ENCODE measurements around the gene ANO4. TPM values are rescaled to one million over a fixed set of nuclear protein-coding genes. Genes with fewer than 3 reads are reported as not detected.

The ANO4 gene
- total RNA-seq (0.35 TPM), polyA plus RNA-seq (ENCODE audit: insufficient read depth in 1 of 8, insufficient read length in 8 of 8, low replicate concordance in 1 of 8) (1 to 10 TPM in 2 of 8 donors, under 1 TPM in 6; 0.51 to 1.2 (median 0.75) TPM)
- long read RNA-seq, donor 1, result 0 reads
- long read RNA-seq, donor 2, result 0 reads
- long read RNA-seq, donor 3, result 0 reads
- long read RNA-seq, donor 4, result 0 reads
- long read RNA-seq, donor 5, result 0 reads
- long read RNA-seq, donor 6, result 0 reads
- long read RNA-seq, donor 7, result 0 reads
- long read RNA-seq, donor 8, result 0 reads
- long read RNA-seq, donor 9, result 0 reads
- long read RNA-seq, donor 10, result 0 reads
- long read RNA-seq, donor 11, result 0 reads

GRCh38 chr12:100794441-100795173 is at the start of gene ANO4:
ANO4 (plus strand) TSS chr12:100794776; CDS start chr12:100901786, 107,010 bp downstream.
- DNase-seq, result peak; percentile 0

GRCh38 chr12:100745378-100746071 is 49.1 kb upstream of the ANO4 start:
- no peak for DNase-seq
- whole genome bisulfite sequencing (ENCODE audit: insufficient coverage), result 71% methylated on average over 1 of the region's 3 CpGs
- H3K4me3 ChIP-seq (ENCODE audit: low read length), result no peak overlapping the region

More at GRCh38 chr12:100794441-100795173, at the start of gene ANO4:
- Histone ChIP-seq H3K27me3 (ENCODE audit: control insufficient read depth, insufficient read depth, low read length) (peaks cover 4% of the 10 kb centered on the region), H3K9me3 (replicated peaks; ENCODE audit: control insufficient read depth, low read depth, low read length) (no peaks in the 10 kb centered on the region), H3K36me3 (ENCODE audit: control insufficient read depth, insufficient read depth, low read length) (no peaks in the 10 kb centered on the region), H3K4me1 (ENCODE audit: control insufficient read depth, insufficient read depth, low read length) (no peaks in the 10 kb centered on the region), H3K27ac (ENCODE audit: low read length) (no peak within 1 kb of the TSS), H3K4me3 (ENCODE audit: low read length) (no peak within 1 kb of the TSS)
- WGBS (ENCODE audit: insufficient coverage), result 3% methylated on average over 5 of the region's 18 CpGs

DNA sequence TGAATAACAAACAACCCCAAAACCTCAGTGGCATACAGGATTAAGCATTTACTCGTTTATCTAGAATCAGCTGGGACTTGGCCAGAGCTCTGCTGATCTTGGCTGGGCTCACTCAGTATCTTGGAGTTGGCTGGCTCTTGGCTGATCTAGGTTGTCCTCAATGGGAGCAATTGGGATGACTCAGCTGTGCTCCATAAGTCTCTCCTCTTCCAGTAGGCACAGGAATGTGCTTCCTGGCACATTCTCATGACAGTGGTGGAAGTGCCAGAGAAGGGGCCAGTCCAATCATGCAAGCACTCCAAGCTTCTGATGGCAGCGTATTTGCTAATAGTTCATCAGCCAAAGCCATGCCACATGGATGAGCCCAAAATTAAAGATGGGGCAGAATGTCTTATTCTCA is 41.7 kb upstream of the ANO4 start:
- DNase-seq, result no peak
- WGBS (ENCODE audit: insufficient coverage), result 100% methylated on average over 1 of the region's 2 CpGs
- no peaks in the 10 kb centered on the region for H3K4me1 ChIP-seq (ENCODE audit: control insufficient read depth, insufficient read depth, low read length)
- no peaks in the 10 kb centered on the region for H3K9me3 ChIP-seq (replicated peaks; ENCODE audit: control insufficient read depth, low read depth, low read length)
- H3K27ac ChIP-seq (ENCODE audit: low read length), result no peak overlapping the region
- no peak overlapping the region for H3K4me3 ChIP-seq (ENCODE audit: low read length)
- no peaks in the 10 kb centered on the region for H3K27me3 ChIP-seq (ENCODE audit: control insufficient read depth, insufficient read depth, low read length)
- H3K36me3 ChIP-seq (ENCODE audit: control insufficient read depth, insufficient read depth, low read length), result no peaks in the 10 kb centered on the region

More at GRCh38 chr12:100745378-100746071, 49.1 kb upstream of the ANO4 start:
- Histone ChIP-seq H3K27ac (ENCODE audit: low read length) (no peak overlapping the region), H3K27me3 (ENCODE audit: control insufficient read depth, insufficient read depth, low read length) (no peaks in the 10 kb centered on the region), H3K36me3 (ENCODE audit: control insufficient read depth, insufficient read depth, low read length) (no peaks in the 10 kb centered on the region), H3K4me1 (ENCODE audit: control insufficient read depth, insufficient read depth, low read length) (no peaks in the 10 kb centered on the region), H3K9me3 (replicated peaks; ENCODE audit: control insufficient read depth, low read depth, low read length) (peaks cover 2% of the 10 kb centered on the region)

DNA sequence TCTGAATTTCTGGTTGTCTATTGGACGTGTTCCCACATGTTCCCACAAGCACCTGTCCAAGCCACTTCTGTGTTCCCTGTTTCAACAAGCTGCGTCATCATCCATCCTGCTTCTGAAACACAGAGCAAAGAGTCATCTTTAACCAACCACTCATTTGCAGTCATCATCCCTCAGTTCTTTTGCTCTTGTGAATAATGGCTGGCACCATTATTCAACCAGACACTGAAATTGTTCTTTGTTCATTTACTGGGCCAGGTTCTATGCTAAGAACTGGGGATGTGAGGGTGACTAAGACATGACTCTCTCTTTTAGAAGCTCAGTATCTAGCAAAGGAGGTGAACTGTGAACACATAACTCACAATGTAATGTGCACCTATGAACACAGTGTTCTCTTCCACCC is 40.7 kb upstream of the ANO4 start:
- Histone ChIP-seq H3K4me1 (ENCODE audit: control insufficient read depth, insufficient read depth, low read length) (no peaks in the 10 kb centered on the region), H3K27me3 (ENCODE audit: control insufficient read depth, insufficient read depth, low read length) (no peaks in the 10 kb centered on the region), H3K4me3 (ENCODE audit: low read length) (no peak overlapping the region), H3K9me3 (replicated peaks; ENCODE audit: control insufficient read depth, low read depth, low read length) (no peaks in the 10 kb centered on the region), H3K27ac (ENCODE audit: low read length) (no peak overlapping the region), H3K36me3 (ENCODE audit: control insufficient read depth, insufficient read depth, low read length) (no peaks in the 10 kb centered on the region)
- WGBS (ENCODE audit: insufficient coverage), result 75% methylated on average over 1 of the region's 2 CpGs
- DNase-seq, result no peak

DNA sequence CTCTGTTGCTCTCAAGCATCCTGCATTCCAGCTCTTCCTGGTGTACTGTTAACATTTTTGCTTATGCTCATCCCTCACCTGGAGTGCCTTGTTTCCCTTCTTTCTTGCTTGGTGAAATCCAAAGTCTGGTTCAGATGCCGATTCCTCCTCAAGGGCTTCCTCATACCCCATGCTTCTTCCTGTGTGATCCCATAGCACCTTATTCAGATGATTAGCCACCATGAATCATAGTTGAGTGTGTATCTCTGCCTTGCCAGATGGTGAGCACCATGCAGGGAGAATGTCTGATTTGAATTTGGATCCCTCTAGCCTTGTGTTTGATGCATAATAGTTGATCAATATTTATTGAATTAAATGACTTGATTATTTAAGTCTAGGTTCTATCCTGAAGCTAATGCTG is 39.4 kb upstream of the ANO4 start:
- H3K4me1 ChIP-seq (ENCODE audit: control insufficient read depth, insufficient read depth, low read length), result no peaks in the 10 kb centered on the region
- H3K27ac ChIP-seq (ENCODE audit: low read length), result no peak overlapping the region
- no peaks in the 10 kb centered on the region for H3K27me3 ChIP-seq (ENCODE audit: control insufficient read depth, insufficient read depth, low read length)
- no peaks in the 10 kb centered on the region for H3K36me3 ChIP-seq (ENCODE audit: control insufficient read depth, insufficient read depth, low read length)
- H3K9me3 ChIP-seq (replicated peaks; ENCODE audit: control insufficient read depth, low read depth, low read length), result no peaks in the 10 kb centered on the region
- DNase-seq, result no peak
- no peak overlapping the region for H3K4me3 ChIP-seq (ENCODE audit: low read length)
- no CpG with 5 or more reads among the region's 1 CpG for WGBS (ENCODE audit: insufficient coverage)

- Histone ChIP-seq H3K4me1 (ENCODE audit: control insufficient read depth, insufficient read depth, low read length) (no peaks in the 10 kb centered on the region), H3K27ac (ENCODE audit: low read length) (no peak overlapping the region), H3K27me3 (ENCODE audit: control insufficient read depth, insufficient read depth, low read length) (no peaks in the 10 kb centered on the region), H3K4me3 (ENCODE audit: low read length) (no peak overlapping the region), H3K36me3 (ENCODE audit: control insufficient read depth, insufficient read depth, low read length) (no peaks in the 10 kb centered on the region), H3K9me3 (replicated peaks; ENCODE audit: control insufficient read depth, low read depth, low read length) (no peaks in the 10 kb centered on the region)
- no peak for DNase-seq
- WGBS (ENCODE audit: insufficient coverage), result 94% methylated on average over 2 of the region's 2 CpGs
Observed at GRCh38 chr12:100758083-100758482, 36.5 kb upstream of the ANO4 start.

DNA sequence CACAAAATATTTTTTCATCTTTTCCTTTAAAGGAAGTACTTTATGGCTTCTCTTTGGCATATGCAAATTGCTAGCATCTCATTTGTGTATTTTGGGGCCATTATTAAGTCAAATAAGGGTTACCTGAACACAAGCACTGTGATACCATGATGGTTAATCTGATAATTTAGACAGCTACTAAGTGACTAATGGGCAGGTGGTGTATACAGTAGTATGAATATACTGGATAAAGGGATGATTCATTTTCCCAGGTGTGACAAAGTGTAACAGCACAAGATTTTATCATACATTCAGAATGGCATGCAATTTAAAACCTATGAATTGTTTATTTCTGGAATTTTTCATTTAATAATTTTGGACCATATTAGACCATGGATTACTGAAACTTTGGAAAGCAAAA is 27.2 kb upstream of the ANO4 start:
- Histone ChIP-seq H3K4me3 (ENCODE audit: low read length) (no peak overlapping the region), H3K9me3 (replicated peaks; ENCODE audit: control insufficient read depth, low read depth, low read length) (no peaks in the 10 kb centered on the region), H3K36me3 (ENCODE audit: control insufficient read depth, insufficient read depth, low read length) (no peaks in the 10 kb centered on the region), H3K27ac (ENCODE audit: low read length) (no peak overlapping the region), H3K27me3 (ENCODE audit: control insufficient read depth, insufficient read depth, low read length) (no peaks in the 10 kb centered on the region), H3K4me1 (ENCODE audit: control insufficient read depth, insufficient read depth, low read length) (no peaks in the 10 kb centered on the region)
- DNase-seq, result no peak

GRCh38 chr12:100767950-100768349 is 26.6 kb upstream of the ANO4 start:
- no peak overlapping the region for H3K27ac ChIP-seq (ENCODE audit: low read length)
- no peaks in the 10 kb centered on the region for H3K4me1 ChIP-seq (ENCODE audit: control insufficient read depth, insufficient read depth, low read length)
- 100% methylated on average over 1 of the region's 2 CpGs for WGBS (ENCODE audit: insufficient coverage)
- no peak for DNase-seq
- H3K9me3 ChIP-seq (replicated peaks; ENCODE audit: control insufficient read depth, low read depth, low read length), result no peaks in the 10 kb centered on the region
- H3K4me3 ChIP-seq (ENCODE audit: low read length), result no peak overlapping the region
- H3K36me3 ChIP-seq (ENCODE audit: control insufficient read depth, insufficient read depth, low read length), result no peaks in the 10 kb centered on the region
- no peaks in the 10 kb centered on the region for H3K27me3 ChIP-seq (ENCODE audit: control insufficient read depth, insufficient read depth, low read length)

DNA sequence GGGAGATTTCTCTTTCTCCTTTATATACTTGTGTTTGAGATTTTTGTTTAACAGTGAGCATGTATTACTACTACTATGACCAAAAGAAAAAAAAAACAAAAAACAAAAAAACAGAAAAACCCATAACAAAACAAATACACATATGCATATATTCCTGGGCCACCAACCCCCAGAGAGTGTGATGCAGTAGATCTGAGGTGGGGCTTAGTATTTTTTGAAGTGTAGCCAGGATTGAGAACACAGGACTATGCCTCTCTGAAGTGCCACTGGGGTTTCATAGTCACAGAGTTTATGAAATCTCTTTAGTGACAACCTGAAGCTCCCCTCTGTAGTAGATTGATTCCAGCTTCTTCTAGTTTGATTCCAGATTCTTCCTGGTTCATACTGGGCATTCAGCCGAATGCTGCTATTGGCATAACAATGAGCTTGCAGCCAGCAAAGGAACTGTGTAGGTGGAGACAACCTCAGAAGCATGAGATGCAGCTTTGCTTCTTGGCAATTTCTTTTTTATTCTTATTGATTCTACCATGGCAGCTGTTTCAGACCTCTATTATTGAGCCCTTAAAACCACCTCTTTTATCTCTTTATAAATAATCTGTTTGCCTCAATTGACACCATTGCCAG is 15.5 kb upstream of the ANO4 start:
- H3K9me3 ChIP-seq (replicated peaks; ENCODE audit: control insufficient read depth, low read depth, low read length), result no peaks in the 10 kb centered on the region
- H3K27ac ChIP-seq (ENCODE audit: low read length), result no peak overlapping the region
- H3K36me3 ChIP-seq (ENCODE audit: control insufficient read depth, insufficient read depth, low read length), result no peaks in the 10 kb centered on the region
- no peak for DNase-seq
- H3K4me1 ChIP-seq (ENCODE audit: control insufficient read depth, insufficient read depth, low read length), result no peaks in the 10 kb centered on the region
- 60% methylated on average over 1 of the region's 1 CpG for WGBS (ENCODE audit: insufficient coverage)
- H3K27me3 ChIP-seq (ENCODE audit: control insufficient read depth, insufficient read depth, low read length), result no peaks in the 10 kb centered on the region
- H3K4me3 ChIP-seq (ENCODE audit: low read length), result no peak overlapping the region

DNA sequence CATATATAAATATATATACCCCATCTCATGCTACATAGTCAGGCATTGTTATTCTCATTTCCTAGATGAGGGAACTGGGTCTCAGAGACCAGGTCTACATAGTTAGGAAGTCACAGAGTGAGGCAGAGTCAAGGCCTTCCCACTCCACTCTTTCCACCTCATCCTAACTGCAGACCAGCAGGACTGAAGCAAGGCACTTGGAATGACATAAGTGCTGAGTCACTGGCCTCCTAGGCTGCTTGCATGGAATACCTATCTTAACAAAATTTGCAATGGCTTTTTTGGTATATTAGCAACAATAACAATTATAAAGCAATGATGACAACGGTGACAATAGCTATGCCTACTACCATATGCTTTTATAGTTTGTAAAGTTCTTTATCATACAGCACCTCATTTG is 5.4 kb upstream of the ANO4 start:
- Histone ChIP-seq H3K27me3 (ENCODE audit: control insufficient read depth, insufficient read depth, low read length) (peaks cover 1% of the 10 kb centered on the region), H3K36me3 (ENCODE audit: control insufficient read depth, insufficient read depth, low read length) (no peaks in the 10 kb centered on the region), H3K4me1 (ENCODE audit: control insufficient read depth, insufficient read depth, low read length) (no peaks in the 10 kb centered on the region), H3K27ac (ENCODE audit: low read length) (no peak overlapping the region), H3K9me3 (replicated peaks; ENCODE audit: control insufficient read depth, low read depth, low read length) (no peaks in the 10 kb centered on the region), H3K4me3 (ENCODE audit: low read length) (no peak overlapping the region)
- no peak for DNase-seq
- no CpG with 5 or more reads among the region's 1 CpG for WGBS (ENCODE audit: insufficient coverage)

Measured in muscle of leg (tissue), 16 donors.